ENCODE results near the gene GTPBP1.

DNA sequence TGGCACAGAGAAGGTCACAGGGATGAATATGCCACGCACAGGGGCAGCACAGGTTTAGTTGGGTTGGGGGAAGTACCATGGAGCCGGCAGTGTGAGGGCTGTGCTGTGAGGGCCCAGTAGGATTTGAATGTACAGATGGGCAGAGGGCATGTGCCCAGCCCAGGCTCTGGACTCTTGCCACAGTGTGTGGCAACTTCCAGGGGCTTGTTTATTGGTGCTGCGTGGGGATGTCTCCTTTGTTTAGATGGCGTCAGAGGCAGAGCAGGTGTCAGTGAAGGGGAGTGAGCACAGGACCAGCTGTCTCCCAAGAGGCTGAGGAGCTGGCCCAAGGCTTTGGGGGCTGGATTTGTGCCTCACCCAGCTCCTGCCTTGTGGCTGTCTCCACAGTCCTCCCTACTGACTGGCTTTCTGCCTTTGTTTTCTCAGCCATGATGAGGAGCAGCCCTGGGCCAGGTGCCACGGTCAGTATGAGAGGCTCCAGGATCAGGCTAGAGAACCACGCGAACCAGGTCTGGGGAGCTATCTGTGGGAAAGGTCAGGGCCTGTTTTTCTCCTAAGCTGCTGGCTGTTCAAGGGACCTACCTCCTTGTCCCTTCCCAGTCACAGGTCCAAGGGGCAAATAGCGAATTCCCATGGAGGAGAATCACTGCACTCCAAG, 28.1 kb downstream of the GTPBP1 start:
- TF ChIP-seq MYC (IDR thresholded peaks at IDR 0.05; ENCODE audit: low read depth, low read length), result no peak
- TF ChIP-seq POLR2AphosphoS5 (IDR thresholded peaks at IDR 0.05; ENCODE audit: insufficient read depth, low read depth, low read length), result no peak
- TF ChIP-seq, protein P1, sequence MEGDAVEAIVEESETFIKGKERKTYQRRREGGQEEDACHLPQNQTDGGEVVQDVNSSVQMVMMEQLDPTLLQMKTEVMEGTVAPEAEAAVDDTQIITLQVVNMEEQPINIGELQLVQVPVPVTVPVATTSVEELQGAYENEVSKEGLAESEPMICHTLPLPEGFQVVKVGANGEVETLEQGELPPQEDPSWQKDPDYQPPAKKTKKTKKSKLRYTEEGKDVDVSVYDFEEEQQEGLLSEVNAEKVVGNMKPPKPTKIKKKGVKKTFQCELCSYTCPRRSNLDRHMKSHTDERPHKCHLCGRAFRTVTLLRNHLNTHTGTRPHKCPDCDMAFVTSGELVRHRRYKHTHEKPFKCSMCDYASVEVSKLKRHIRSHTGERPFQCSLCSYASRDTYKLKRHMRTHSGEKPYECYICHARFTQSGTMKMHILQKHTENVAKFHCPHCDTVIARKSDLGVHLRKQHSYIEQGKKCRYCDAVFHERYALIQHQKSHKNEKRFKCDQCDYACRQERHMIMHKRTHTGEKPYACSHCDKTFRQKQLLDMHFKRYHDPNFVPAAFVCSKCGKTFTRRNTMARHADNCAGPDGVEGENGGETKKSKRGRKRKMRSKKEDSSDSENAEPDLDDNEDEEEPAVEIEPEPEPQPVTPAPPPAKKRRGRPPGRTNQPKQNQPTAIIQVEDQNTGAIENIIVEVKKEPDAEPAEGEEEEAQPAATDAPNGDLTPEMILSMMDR (IDR thresholded peaks at IDR 0.05; ENCODE audit: extremely low read depth in 1 of 2, insufficient read depth in 1 of 2, low read depth in 1 of 2, low read length in 2 of 2), result no peak
- TF ChIP-seq POLR2A (IDR thresholded peaks at IDR 0.05; ENCODE audit: low read depth, low read length), result no peak
- TF ChIP-seq, protein P2, sequence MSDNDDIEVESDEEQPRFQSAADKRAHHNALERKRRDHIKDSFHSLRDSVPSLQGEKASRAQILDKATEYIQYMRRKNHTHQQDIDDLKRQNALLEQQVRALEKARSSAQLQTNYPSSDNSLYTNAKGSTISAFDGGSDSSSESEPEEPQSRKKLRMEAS (IDR thresholded peaks at IDR 0.05; ENCODE audit: insufficient read depth, insufficient read length), result no peak
- no peak for TF ChIP-seq GATA2 (IDR thresholded peaks at IDR 0.05; ENCODE audit: insufficient read depth, insufficient read length, low read depth, low read length)
- TF ChIP-seq EZH2 (IDR thresholded peaks at IDR 0.05; ENCODE audit: borderline replicate concordance, low read depth, low read length, severe bottlenecking), result no peak
